Prostate gland (tissue), 2 donors: Measurements from ENCODE around the gene DLEU7. TPM values are rescaled to one million over a fixed set of nuclear protein-coding genes. Genes with fewer than 3 reads are reported as not detected.

Source experiments
- DNase-seq: peaks from one replicate; pipeline ENCODE4 v3.0.0-alpha.2; 2019; ENCODE audit warnings: low spot score
- H3K27ac ChIP-seq, 2 donors: fragments of 200-600 bp; sonication (generic); 2 replicates each; pipeline ENCODE4 v1.5.1; 2017 to 2019
- H3K27me3 ChIP-seq: fragments of 200-600 bp; sonication (generic); replicated peaks from 2 replicates; pipeline ENCODE4 v1.5.1; 2019; ENCODE audit not compliant: insufficient read depth
- H3K36me3 ChIP-seq, 2 donors: fragments of 200-600 bp; sonication (generic); 1 replicate in 1 of 2; 2 replicates in 1 of 2; pipeline versions ENCODE4 v1.5.1 to v1.8.1; 2017 to 2019
- H3K4me1 ChIP-seq: fragments of 200-600 bp; sonication (generic); replicated peaks from 2 replicates; pipeline ENCODE4 v1.5.1; 2019
- H3K4me3 ChIP-seq, 2 donors: fragments of 200-600 bp; sonication (generic); 2 replicates each; pipeline ENCODE4 v1.5.1; 2017 to 2019
- H3K9me3 ChIP-seq: fragments of 200-600 bp; sonication (generic); 2 replicates; pipeline ENCODE4 v1.5.1; 2017
- POLR2A ChIP-seq: fragments of 450-650 bp; IDR thresholded peaks from one replicate; pipeline ENCODE4 v1.6.1; 2016; ENCODE audit warnings: antibody characterized with exemption, mild to moderate bottlenecking
- POLR2AphosphoS5 ChIP-seq: sonication (generic); formaldehyde crosslinking; IDR thresholded peaks from one replicate; pipeline ENCODE4 v1.6.1; 2017; ENCODE audit warnings: antibody characterized with exemption
- WGBS: methylation state at CpG from one replicate; pipeline ENCODE4 v1.1.5; 2018; 5-methylcytosine and 5-hydroxymethylcytosine counted together
- intact Hi-C: fragments of 100-400 bp; cut with DNase I; formaldehyde crosslinking; loops from one replicate; pipeline ENCODE4 v1.14.2; 2022
- total RNA-seq, 2 donors: library from RNA; depleted of rRNA; stranded (reverse); fragments of >200 nt; gene quantifications; one replicate each; pipeline ENCODE4 v1.1.0, GENCODE V29; 2016
- TF ChIP-seq, protein P1 (sequence below), 4 experiments: fragments of 200-600 bp in 2 of 4; fragments of 450-650 bp in 2 of 4; sonication (generic) in 2 of 4; IDR thresholded peaks; 1 replicate in 3 of 4; 2 replicates in 1 of 4; pipeline ENCODE4 v1.5.1; 2016 to 2019; ENCODE audit warnings: antibody characterized with exemption in 4 of 4, mild to moderate bottlenecking in 2 of 4, moderate library complexity in 2 of 4

The DLEU7 gene
- total RNA-seq, 2 donors from 2014 or later, result 0.09 to 0.45 TPM

DNA sequence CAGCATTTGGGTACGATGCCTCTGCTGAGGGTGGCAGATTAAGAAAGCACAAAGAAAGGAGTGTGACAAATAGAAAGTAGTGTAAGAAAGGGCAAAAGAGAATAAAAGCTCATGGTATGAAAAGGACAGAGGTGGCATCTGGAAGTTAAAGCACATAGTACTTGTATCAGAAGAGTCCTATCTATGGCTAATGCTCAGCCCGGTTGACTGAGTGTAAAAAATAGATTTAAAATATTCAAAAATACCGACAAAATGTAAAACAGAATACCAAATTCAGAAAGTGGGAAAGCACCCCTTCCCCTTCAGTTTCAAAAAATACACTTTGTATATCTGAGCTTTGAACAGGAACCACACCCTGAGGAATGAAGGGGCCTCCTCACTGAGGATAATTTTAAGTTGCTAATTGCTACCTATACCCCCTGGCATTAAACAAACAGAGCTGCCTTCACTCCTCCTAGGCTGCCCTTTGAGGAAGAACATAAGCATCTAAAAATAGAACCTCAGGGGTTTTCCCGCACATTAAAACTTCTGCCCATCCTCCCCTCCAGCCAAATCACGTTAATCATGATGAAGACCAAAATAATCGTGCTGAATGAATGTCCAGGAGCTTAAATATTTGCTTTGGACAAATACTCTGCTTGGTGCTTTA, 43.3 kb downstream of the DLEU7 start:
- whole genome bisulfite sequencing, result 58% methylated on average over 6 of the region's 6 CpGs
- H3K36me3 ChIP-seq, result no peaks in the 10 kb centered on the region
- intact Hi-C loops, result loop anchor here (5.0 to 10.0 kb wide), 2 partner anchors 265 to 713 kb away; no protein-coding TSS in a partner anchor

DNA sequence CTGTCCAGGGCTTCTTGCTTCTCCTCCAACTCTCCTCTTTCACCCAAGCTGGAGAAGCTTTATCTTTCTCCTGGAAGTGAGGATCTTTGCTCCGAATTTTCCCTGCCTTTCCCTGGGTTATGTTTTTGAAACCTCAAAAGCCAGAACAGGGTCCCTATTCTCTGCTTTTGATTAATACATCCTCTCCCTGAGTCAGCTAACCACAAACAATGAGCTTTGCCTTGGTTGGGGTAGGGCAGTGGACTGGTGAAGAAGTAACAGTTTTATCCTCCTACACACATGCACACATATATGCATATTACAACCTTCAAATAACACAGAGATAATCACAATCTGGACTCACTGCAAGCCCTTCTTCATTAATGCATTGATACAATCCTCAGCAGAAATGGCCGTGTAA, 44.6 kb downstream of the DLEU7 start:
- H3K36me3 ChIP-seq, result no peaks in the 10 kb centered on the region
- no peak overlapping the region for H3K27ac ChIP-seq
- no peaks in the 10 kb centered on the region for H3K9me3 ChIP-seq
- H3K27me3 ChIP-seq, result no peaks in the 10 kb centered on the region
- 94% methylated on average over 2 of the region's 2 CpGs for WGBS
- H3K4me3 ChIP-seq, result no peak overlapping the region
- TF ChIP-seq, protein P1, sequence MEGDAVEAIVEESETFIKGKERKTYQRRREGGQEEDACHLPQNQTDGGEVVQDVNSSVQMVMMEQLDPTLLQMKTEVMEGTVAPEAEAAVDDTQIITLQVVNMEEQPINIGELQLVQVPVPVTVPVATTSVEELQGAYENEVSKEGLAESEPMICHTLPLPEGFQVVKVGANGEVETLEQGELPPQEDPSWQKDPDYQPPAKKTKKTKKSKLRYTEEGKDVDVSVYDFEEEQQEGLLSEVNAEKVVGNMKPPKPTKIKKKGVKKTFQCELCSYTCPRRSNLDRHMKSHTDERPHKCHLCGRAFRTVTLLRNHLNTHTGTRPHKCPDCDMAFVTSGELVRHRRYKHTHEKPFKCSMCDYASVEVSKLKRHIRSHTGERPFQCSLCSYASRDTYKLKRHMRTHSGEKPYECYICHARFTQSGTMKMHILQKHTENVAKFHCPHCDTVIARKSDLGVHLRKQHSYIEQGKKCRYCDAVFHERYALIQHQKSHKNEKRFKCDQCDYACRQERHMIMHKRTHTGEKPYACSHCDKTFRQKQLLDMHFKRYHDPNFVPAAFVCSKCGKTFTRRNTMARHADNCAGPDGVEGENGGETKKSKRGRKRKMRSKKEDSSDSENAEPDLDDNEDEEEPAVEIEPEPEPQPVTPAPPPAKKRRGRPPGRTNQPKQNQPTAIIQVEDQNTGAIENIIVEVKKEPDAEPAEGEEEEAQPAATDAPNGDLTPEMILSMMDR (IDR thresholded peaks at IDR 0.05), result no peak
- TF ChIP-seq POLR2A, result no peak
- no peak for TF ChIP-seq POLR2AphosphoS5
- no peaks in the 10 kb centered on the region for H3K4me1 ChIP-seq
- DNase-seq, result no peak
- intact Hi-C loops, result no loop called here

More for the DNA sequence above, 43.3 kb downstream of the DLEU7 start:
- Histone ChIP-seq H3K27ac (no peak overlapping the region), H3K9me3 (no peaks in the 10 kb centered on the region), H3K27me3 (no peaks in the 10 kb centered on the region), H3K4me1 (no peaks in the 10 kb centered on the region), H3K4me3 (no peak overlapping the region)
- TF ChIP-seq POLR2AphosphoS5, result no peak
- TF ChIP-seq, protein P1 (IDR thresholded peaks at IDR 0.05), result no peak
- TF ChIP-seq POLR2A, result no peak
- DNase-seq, result no peak

DNA sequence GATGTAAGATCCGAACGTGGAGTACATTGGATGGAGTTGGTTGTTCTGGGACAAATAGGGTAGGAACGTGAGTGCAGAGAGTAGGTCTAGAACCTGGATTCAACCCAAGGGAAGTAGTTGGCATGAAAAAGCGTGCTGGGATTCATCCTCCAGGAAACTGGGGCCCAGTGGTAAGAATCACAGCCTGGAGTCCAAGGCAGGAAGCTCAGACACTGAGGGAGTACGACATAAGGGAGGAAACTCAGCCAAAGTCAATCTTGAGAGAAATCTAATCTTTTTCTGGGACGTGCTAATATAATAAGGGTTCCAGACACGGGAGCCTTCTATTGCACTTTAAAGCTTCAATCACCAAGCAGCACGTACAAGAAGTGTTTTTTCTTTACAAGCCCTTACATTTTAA, 46.4 kb downstream of the DLEU7 start:
- no peak overlapping the region for H3K27ac ChIP-seq
- 30% methylated on average over 8 of the region's 8 CpGs for WGBS
- TF ChIP-seq, protein P1 (IDR thresholded peaks at IDR 0.05), result no peak
- TF ChIP-seq POLR2AphosphoS5 (no peak), POLR2A (no peak)
- intact Hi-C loops, result no loop called here
- no peak overlapping the region for H3K4me3 ChIP-seq
- no peaks in the 10 kb centered on the region for H3K9me3 ChIP-seq
- H3K4me1 ChIP-seq, result no peaks in the 10 kb centered on the region
- no peak for DNase-seq
- H3K27me3 ChIP-seq, result no peaks in the 10 kb centered on the region
- no peaks in the 10 kb centered on the region for H3K36me3 ChIP-seq

DNA sequence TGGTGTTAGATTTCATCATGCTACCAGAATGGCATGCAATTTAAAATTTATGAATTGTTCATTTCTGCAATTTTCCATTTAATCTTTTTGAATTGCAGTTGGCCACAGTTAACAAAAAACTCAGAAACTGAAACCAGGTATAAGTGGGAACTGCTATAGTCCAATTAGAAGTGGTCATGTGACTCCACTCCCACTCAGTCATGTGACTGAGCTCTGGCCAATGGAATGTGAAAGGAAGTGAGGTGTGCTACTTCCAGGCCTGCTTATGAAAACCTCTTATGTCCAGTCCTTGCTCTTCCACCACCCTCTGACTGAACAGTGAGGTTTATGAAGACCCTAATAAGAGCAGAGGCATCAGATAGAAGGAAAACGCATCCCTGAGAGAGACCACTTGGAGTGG, 47.0 kb downstream of the DLEU7 start:
- Histone ChIP-seq H3K36me3 (no peaks in the 10 kb centered on the region), H3K27ac (no peak overlapping the region), H3K4me3 (no peak overlapping the region), H3K9me3 (no peaks in the 10 kb centered on the region), H3K27me3 (no peaks in the 10 kb centered on the region), H3K4me1 (no peaks in the 10 kb centered on the region)
- DNase-seq, result no peak
- 88% methylated on average over 1 of the region's 1 CpG for whole genome bisulfite sequencing
- intact Hi-C loops, result no loop called here
- no peak for TF ChIP-seq POLR2A
- TF ChIP-seq, protein P1 (IDR thresholded peaks at IDR 0.05), result no peak
- TF ChIP-seq POLR2AphosphoS5, result no peak

DNA sequence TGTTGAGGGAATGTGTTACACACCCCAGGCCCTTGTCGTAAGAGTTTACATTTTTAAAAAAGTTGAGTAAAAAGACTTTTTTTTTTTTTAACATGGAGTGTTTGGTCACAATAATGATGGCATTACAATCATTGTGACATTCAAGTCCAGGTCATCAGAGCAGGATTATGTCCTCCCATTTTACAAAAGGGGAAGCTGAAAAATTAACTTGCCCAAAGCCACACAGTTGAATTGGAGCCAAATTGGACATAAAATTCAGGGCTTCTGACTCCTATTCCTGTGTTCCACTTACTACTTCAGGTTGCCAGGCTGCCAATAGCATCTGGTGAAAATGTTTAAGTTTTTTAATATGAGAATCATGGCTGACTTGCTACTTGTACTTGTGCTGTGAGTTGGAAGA, 49.3 kb downstream of the DLEU7 start:
- no peak for DNase-seq
- no peaks in the 10 kb centered on the region for H3K4me1 ChIP-seq
- no peaks in the 10 kb centered on the region for H3K36me3 ChIP-seq
- TF ChIP-seq POLR2A, result no peak
- TF ChIP-seq POLR2AphosphoS5, result no peak
- TF ChIP-seq, protein P1 (IDR thresholded peaks at IDR 0.05), result no peak
- intact Hi-C loops, result no loop called here
- H3K27me3 ChIP-seq, result no peaks in the 10 kb centered on the region
- WGBS, result 100% methylated on average over 1 of the region's 1 CpG
- no peak overlapping the region for H3K27ac ChIP-seq
- no peak overlapping the region for H3K4me3 ChIP-seq
- H3K9me3 ChIP-seq, result no peaks in the 10 kb centered on the region
